Tibial nerve (tissue), 4 donors: ENCODE measurements around the gene LDB3. TPM values are rescaled to one million over a fixed set of nuclear protein-coding genes. Genes with fewer than 3 reads are reported as not detected.

Experiments used
- DNase-seq, 2 donors: peaks; one replicate each; pipeline ENCODE4 v3.0.0-alpha.2; 2019; ENCODE audit warnings: low spot score in 2 of 2
- H3K27ac ChIP-seq, 4 donors: fragments of 200-600 bp; sonication (generic) in 3 of 4; one replicate each; pipeline ENCODE4 v1.5.1; 2017 to 2019; ENCODE audit warnings: mild to moderate bottlenecking in 1 of 4
- H3K27me3 ChIP-seq, 2 donors: fragments of 200-600 bp; sonication (generic) in 1 of 2; one replicate each; pipeline versions ENCODE4 v1.5.1 to v1.6.0; 2017 to 2019
- H3K36me3 ChIP-seq, 3 donors: fragments of 200-600 bp; sonication (generic); one replicate each; pipeline ENCODE4 v1.5.1; 2018 to 2019
- H3K4me1 ChIP-seq, 4 donors: fragments of 200-600 bp; sonication (generic) in 3 of 4; one replicate each; pipeline ENCODE4 v1.5.1; 2017 to 2019
- H3K4me3 ChIP-seq, 4 donors: fragments of 200-600 bp; sonication (generic) in 3 of 4; one replicate each; pipeline ENCODE4 v1.5.1; 2017 to 2019; ENCODE audit warnings: mild to moderate bottlenecking in 1 of 4, moderate library complexity in 1 of 4
- H3K9me3 ChIP-seq, 4 donors: fragments of 200-600 bp; sonication (generic) in 3 of 4; one replicate each; pipeline ENCODE4 v1.5.1; 2017 to 2019
- EP300 ChIP-seq, 2 donors: sonication (generic); formaldehyde crosslinking; IDR thresholded peaks; one replicate each; pipeline ENCODE4 v1.6.1; 2017; ENCODE audit warnings: antibody characterized with exemption in 2 of 2, mild to moderate bottlenecking in 1 of 2
- POLR2A ChIP-seq, 2 donors: fragments of 450-650 bp; IDR thresholded peaks; one replicate each; pipeline ENCODE4 v1.6.1; 2017; ENCODE audit warnings: antibody characterized with exemption in 2 of 2, mild to moderate bottlenecking in 2 of 2, moderate library complexity in 2 of 2
- WGBS, 2 donors: methylation state at CpG; one replicate each; pipeline ENCODE4 v1.1.5; 2018; 5-methylcytosine and 5-hydroxymethylcytosine counted together
- total RNA-seq, 4 donors: library from RNA; depleted of rRNA; stranded (reverse); fragments of >200 nt; gene quantifications; one replicate each; pipeline ENCODE4 v1.1.0, GENCODE V29; 2016
- TF ChIP-seq, protein P1 (sequence below), 5 experiments: fragments of 200-600 bp in 3 of 5; fragments of 450-650 bp in 2 of 5; sonication (generic) in 3 of 5; IDR thresholded peaks; one replicate each; pipeline ENCODE4 v1.5.1; 2016 to 2019; ENCODE audit warnings: antibody characterized with exemption in 5 of 5, mild to moderate bottlenecking in 3 of 5, moderate library complexity in 2 of 5

LDB3 gene
- total RNA-seq, 4 donors from 2014 or later = 5.4 to 18.6 (median 7.5) TPM

DNA sequence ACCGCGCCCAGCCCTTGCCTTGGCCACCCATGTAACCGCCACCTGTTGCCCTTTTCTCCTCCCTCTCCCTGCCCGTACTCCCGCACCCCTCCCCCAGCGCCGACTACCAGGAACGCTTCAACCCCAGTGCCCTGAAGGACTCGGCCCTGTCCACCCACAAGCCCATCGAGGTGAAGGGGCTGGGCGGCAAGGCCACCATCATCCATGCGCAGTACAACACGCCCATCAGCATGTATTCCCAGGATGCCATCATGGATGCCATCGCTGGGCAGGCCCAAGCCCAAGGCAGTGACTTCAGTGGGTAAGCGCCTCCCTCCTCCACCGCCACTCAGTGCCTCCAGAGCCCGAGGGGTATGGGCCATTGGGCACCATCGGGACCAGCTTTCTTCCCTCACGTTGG, 18.7 kb downstream of the LDB3 start:
- 90 to 94% methylated on average over 19 of the region's 19 CpGs for WGBS, 2 donors
- TF ChIP-seq, protein P1, sequence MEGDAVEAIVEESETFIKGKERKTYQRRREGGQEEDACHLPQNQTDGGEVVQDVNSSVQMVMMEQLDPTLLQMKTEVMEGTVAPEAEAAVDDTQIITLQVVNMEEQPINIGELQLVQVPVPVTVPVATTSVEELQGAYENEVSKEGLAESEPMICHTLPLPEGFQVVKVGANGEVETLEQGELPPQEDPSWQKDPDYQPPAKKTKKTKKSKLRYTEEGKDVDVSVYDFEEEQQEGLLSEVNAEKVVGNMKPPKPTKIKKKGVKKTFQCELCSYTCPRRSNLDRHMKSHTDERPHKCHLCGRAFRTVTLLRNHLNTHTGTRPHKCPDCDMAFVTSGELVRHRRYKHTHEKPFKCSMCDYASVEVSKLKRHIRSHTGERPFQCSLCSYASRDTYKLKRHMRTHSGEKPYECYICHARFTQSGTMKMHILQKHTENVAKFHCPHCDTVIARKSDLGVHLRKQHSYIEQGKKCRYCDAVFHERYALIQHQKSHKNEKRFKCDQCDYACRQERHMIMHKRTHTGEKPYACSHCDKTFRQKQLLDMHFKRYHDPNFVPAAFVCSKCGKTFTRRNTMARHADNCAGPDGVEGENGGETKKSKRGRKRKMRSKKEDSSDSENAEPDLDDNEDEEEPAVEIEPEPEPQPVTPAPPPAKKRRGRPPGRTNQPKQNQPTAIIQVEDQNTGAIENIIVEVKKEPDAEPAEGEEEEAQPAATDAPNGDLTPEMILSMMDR (IDR thresholded peaks at IDR 0.05) = no peak

DNA sequence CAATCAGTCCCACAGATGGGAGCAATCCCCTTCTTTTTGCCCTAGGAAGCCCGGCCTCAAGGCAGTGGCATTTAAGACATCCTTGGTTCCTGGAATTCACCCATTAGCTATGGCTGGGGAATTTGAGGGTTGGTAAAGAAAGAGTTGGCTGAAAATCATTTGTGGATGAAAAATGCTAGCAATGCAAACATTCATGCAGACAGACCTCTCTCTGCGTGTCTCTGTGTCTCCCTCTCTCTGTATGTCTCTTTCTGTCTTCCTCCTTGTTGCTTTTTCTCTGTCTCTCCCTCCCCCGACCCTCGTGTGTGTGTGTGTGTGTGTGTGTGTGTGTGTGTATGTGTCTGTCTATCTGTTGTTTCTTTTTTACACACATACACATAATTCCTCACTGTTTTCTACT, 19.4 kb downstream of the LDB3 start:
- H3K36me3 ChIP-seq = no peaks in the 10 kb centered on the region
- H3K4me3 ChIP-seq = no peak overlapping the region
- no peaks in the 10 kb centered on the region for H3K9me3 ChIP-seq
- no peaks in the 10 kb centered on the region for H3K27me3 ChIP-seq
- TF ChIP-seq EP300 (IDR thresholded peaks at IDR 0.05) (no peak), POLR2A (IDR thresholded peaks at IDR 0.05) (no peak)
- TF ChIP-seq, protein P1 (IDR thresholded peaks at IDR 0.05) = no peak
- no peak for DNase-seq
- 20 to 27% methylated on average over 4 of the region's 4 CpGs for WGBS, 2 donors
- peaks cover 0 to 37% (median 0%) of the 10 kb centered on the region in 4 donors for H3K4me1 ChIP-seq
- H3K27ac ChIP-seq = no peak overlapping the region

More for the DNA sequence above, 18.7 kb downstream of the LDB3 start:
- no peak overlapping the region for H3K27ac ChIP-seq
- H3K27me3 ChIP-seq = no peaks in the 10 kb centered on the region
- H3K4me3 ChIP-seq = no peak overlapping the region
- no peak for DNase-seq
- H3K9me3 ChIP-seq = no peaks in the 10 kb centered on the region
- no peaks in the 10 kb centered on the region for H3K36me3 ChIP-seq
- peaks cover 0 to 37% (median 0%) of the 10 kb centered on the region in 4 donors for H3K4me1 ChIP-seq

DNA sequence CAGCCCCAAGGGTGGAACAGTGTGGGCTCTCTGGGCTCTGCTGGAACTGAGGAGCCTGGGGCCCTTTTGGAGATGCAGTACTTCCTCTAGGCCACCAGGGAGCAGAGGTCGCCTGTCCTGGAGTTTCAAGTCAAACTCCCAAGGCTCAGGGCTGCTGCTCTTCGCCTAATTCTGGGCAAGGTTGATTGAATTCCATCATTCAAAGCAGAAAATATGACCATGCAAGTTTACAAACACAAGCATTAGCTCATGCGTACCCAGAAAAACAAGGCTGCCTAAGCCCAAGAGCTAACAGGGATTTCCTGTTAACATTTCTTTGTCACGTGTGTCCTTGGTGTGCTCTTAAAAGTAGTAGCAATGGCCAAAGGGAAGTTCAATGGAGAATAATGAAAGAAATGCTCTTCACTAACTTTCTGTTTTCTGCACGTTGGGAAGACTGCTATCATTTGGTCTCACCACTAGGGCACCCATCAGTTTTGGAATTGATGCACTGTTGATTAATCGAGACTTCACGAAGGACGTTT, 20.1 kb downstream of the LDB3 start:
- no peaks in the 10 kb centered on the region for H3K36me3 ChIP-seq
- TF ChIP-seq, protein P1 (IDR thresholded peaks at IDR 0.05) = peak; percentile 73 to 89 (median 86)
- no peak for TF ChIP-seq POLR2A (IDR thresholded peaks at IDR 0.05)
- no peak overlapping the region for H3K27ac ChIP-seq
- WGBS, 2 donors = 31 to 36% methylated on average over 8 of the region's 8 CpGs
- H3K4me3 ChIP-seq = no peak overlapping the region
- H3K27me3 ChIP-seq = no peaks in the 10 kb centered on the region
- peaks cover 0 to 44% (median 0%) of the 10 kb centered on the region in 4 donors for H3K4me1 ChIP-seq
- DNase-seq = peak; percentile 29 to 54
- no peaks in the 10 kb centered on the region for H3K9me3 ChIP-seq

DNA sequence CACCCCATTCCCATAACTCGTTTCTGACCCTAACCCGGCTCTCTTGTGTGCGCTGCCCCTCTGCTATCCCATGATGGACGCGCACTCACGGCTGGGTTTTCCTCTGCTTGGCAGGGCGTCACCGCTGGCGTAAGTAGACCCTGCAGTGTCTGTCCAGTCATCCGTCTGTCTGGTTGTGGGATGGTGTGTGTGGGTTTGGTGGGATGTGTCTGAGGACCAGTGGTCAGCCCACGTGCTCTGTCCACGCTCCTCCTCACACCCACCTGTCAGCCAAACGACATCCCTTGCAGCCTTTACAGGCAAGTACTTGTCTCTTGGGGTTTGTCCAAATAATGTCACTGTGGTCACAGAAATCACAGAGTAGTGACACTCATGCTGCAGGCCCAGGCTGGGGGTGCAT, 20.8 kb downstream of the LDB3 start:
- no peak for DNase-seq
- H3K9me3 ChIP-seq = no peaks in the 10 kb centered on the region
- H3K27me3 ChIP-seq = no peaks in the 10 kb centered on the region
- H3K36me3 ChIP-seq = no peaks in the 10 kb centered on the region
- 84 to 91% methylated on average over 11 to 13 of the region's 13 CpGs for WGBS, 2 donors
- no peak overlapping the region for H3K27ac ChIP-seq
- H3K4me3 ChIP-seq = no peak overlapping the region
- TF ChIP-seq, protein P1 (IDR thresholded peaks at IDR 0.05) = no peak
- peaks cover 0 to 44% (median 0%) of the 10 kb centered on the region in 4 donors for H3K4me1 ChIP-seq

DNA sequence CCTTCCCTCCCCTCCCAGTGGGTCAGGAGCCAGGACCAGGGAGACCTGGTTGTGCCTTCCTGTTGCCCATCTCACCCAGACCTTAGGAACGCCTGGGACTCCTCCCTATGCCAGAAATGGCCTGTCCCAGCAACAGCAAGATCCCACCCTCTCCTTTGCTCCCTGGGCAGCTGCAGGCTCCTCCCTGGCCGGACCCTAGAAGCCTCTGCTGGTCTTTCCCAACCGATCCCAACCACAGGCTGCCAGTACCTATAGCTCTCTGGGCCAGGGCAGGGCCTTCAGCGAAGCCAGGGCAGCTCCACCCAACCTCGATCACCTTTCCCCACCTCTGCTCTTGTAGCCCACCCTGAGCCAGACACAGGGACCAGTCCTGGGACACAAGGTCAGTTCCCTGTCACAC, 21.9 kb downstream of the LDB3 start:
- TF ChIP-seq EP300 (IDR thresholded peaks at IDR 0.05) = no peak
- TF ChIP-seq, protein P1 (IDR thresholded peaks at IDR 0.05) = no peak
- no peak for TF ChIP-seq POLR2A (IDR thresholded peaks at IDR 0.05)
- H3K27ac ChIP-seq = no peak overlapping the region
- H3K4me3 ChIP-seq = no peak overlapping the region
- WGBS, 2 donors = 86 to 93% methylated on average over 5 of the region's 5 CpGs
- H3K4me1 ChIP-seq = peaks cover 0 to 36% (median 0%) of the 10 kb centered on the region in 4 donors
- H3K36me3 ChIP-seq = no peaks in the 10 kb centered on the region
- no peaks in the 10 kb centered on the region for H3K9me3 ChIP-seq
- no peak for DNase-seq
- H3K27me3 ChIP-seq = no peaks in the 10 kb centered on the region
